Right cardiac atrium (tissue), 5 donors: ENCODE data around the gene MTA2. TPM values are rescaled to one million over a fixed set of nuclear protein-coding genes. Genes with fewer than 3 reads are reported as not detected.
"Not testable (repeated sequence)": the region's sequence is repeated elsewhere in the genome, so short reads cannot be mapped to it uniquely, and the experiment has no call there.

Experiments
- ATAC-seq, 2 donors: fragments of 200-7000 bp; cut with Tn5 transposase; one replicate each; pipeline versions ENCODE4 v1.8.0 to v1.9.1; 2020; ENCODE audit warnings: moderate library complexity in 2 of 2, mild to moderate bottlenecking in 1 of 2
- DNase-seq, 3 donors: peaks; one replicate each; pipeline ENCODE4 v3.0.0-alpha.2; 2020
- H3K27ac ChIP-seq: one replicate; pipeline ENCODE4 v1.5.1; 2013; ENCODE audit warnings: mild to moderate bottlenecking, low read length, control low read depth, moderate library complexity
- H3K27me3 ChIP-seq: one replicate; pipeline ENCODE4 v1.6.1; 2013; ENCODE audit not compliant: control insufficient read depth, insufficient read depth
- H3K4me1 ChIP-seq: one replicate; pipeline ENCODE4 v1.6.1; 2013; ENCODE audit warnings: low read length; ENCODE audit not compliant: control insufficient read depth, insufficient read depth
- H3K4me3 ChIP-seq: one replicate; pipeline ENCODE4 v1.5.1; 2013; ENCODE audit warnings: low read length, control low read depth
- H3K9me3 ChIP-seq: one replicate; pipeline ENCODE4 v1.6.1; 2013; ENCODE audit warnings: low read length; ENCODE audit not compliant: control insufficient read depth
- WGBS: extraction: QIAGEN DNeasy Blood & Tissue Kit; methylation state at CpG from one replicate; pipeline ENCODE4 v1.1.7; 2013; 5-methylcytosine and 5-hydroxymethylcytosine counted together
- intact Hi-C, 4 donors: fragments of 100-400 bp; cut with DNase I; formaldehyde crosslinking; loops; one replicate each; pipeline versions ENCODE4 v1.11.0 to v1.14.0; 2022 to 2023
- polyA plus RNA-seq: library from polyadenylated mRNA; stranded (reverse); fragments of 200-250 nt; gene quantifications from one replicate; pipeline ENCODE4 v1.2.3, GENCODE V29; 2013
- total RNA-seq, 4 donors: library from RNA; stranded (reverse); fragmentation: NEBNext Ultra II Directional; extraction: Animal tissue kit (Norgen Biotek cat#: 25700); gene quantifications; one replicate each; pipeline ENCODE4 v1.2.1, GENCODE V29; 2021
- donor health status: healthy with polysubstance abuse.
- donor health status: DM: no; HTN: yes; CAD: no.
- donor health status: DM: no; HTN: no; CAD: no.
- donor health status: DM: no; HTN: yes; CAD: no; lungs with severe emphysema.
- donor health status: DM: yes; HTN: yes; CAD: no.

The MTA2 gene
- total and polyA plus RNA-seq, 5 donors, result 24.1 to 47.6 (median 38.0) TPM

GRCh38 chr11:62575156-62575555, 26.5 kb downstream of the MTA2 start:
- DNase-seq (peak in 1 of 3 donors; percentile 76), ATAC-seq (no peak)
- Histone ChIP-seq H3K4me3 (no peak overlapping the region), H3K27ac (peak overlapping the region; percentile 41), H3K27me3 (no peaks in the 10 kb centered on the region), H3K9me3 (no peaks in the 10 kb centered on the region), H3K4me1 (peaks cover 2% of the 10 kb centered on the region)
- 42% methylated on average over 17 of the region's 17 CpGs for WGBS
- intact Hi-C loops, result no loop called here

- H3K4me1 ChIP-seq, result peaks cover 2% of the 10 kb centered on the region
- peak; percentile 14 to 28 for ATAC-seq
- H3K27me3 ChIP-seq, result no peaks in the 10 kb centered on the region
- WGBS, result 1% methylated on average over 33 of the region's 33 CpGs
- DNase-seq, result peak; percentile 59 to 78 (median 76)
- peak overlapping the region; percentile 50 for H3K4me3 ChIP-seq
- H3K9me3 ChIP-seq, result no peaks in the 10 kb centered on the region
- peak overlapping the region; percentile 71 for H3K27ac ChIP-seq
- intact Hi-C loops, result no loop called here
These were observed 27.1 kb downstream of the MTA2 start for GRCh38 chr11:62574363-62575071.

- Histone ChIP-seq H3K9me3 (no peaks in the 10 kb centered on the region), H3K27me3 (no peaks in the 10 kb centered on the region), H3K4me1 (peaks cover 2% of the 10 kb centered on the region), H3K4me3 (peak within 1 kb of the TSS; percentile 86), H3K27ac (peak within 1 kb of the TSS; percentile 75)
- under 1% methylated on average over 46 of the region's 46 CpGs for WGBS
- ATAC-seq (peak; percentile 93 to 97), DNase-seq (peak; percentile 98 to 99 (median 99))
- intact Hi-C loops, result no loop called here
These were observed 27.9 kb downstream of the MTA2 start, which contains the start of gene EEF1G for GRCh38 chr11:62573592-62574362. TSS of gene EEF1G (minus strand) at chr11:62573891. CDS start at chr11:62573842, 49 bp downstream.

GRCh38 chr11:62573006-62573591, 28.6 kb downstream of the MTA2 start:
- no peaks in the 10 kb centered on the region for H3K27me3 ChIP-seq
- intact Hi-C loops, result no loop called here
- peaks cover 2% of the 10 kb centered on the region for H3K4me1 ChIP-seq
- no peak for ATAC-seq
- WGBS, result under 1% methylated on average over 33 of the region's 33 CpGs
- H3K4me3 ChIP-seq, result peak overlapping the region; percentile 86
- peak overlapping the region; percentile 75 for H3K27ac ChIP-seq
- no peak for DNase-seq
- H3K9me3 ChIP-seq, result no peaks in the 10 kb centered on the region

GRCh38 chr11:62572431-62572830, 29.2 kb downstream of the MTA2 start:
- peak overlapping the region; percentile 86 for H3K4me3 ChIP-seq
- H3K27me3 ChIP-seq, result no peaks in the 10 kb centered on the region
- 70% methylated on average over 12 of the region's 12 CpGs for WGBS
- H3K4me1 ChIP-seq, result peaks cover 2% of the 10 kb centered on the region
- intact Hi-C loops, result no loop called here
- DNase-seq, result no peak
- H3K27ac ChIP-seq, result no peak overlapping the region
- no peaks in the 10 kb centered on the region for H3K9me3 ChIP-seq
- ATAC-seq, result no peak

GRCh38 chr11:62571493-62571892, 30.2 kb downstream of the MTA2 start:
- DNase-seq, H3K4me3 ChIP-seq, H3K4me1 ChIP-seq, ATAC-seq, intact Hi-C loops, H3K27me3 ChIP-seq, H3K9me3 ChIP-seq, H3K27ac ChIP-seq: not testable (repeated sequence)
- WGBS, result 86% methylated on average over 5 of the region's 5 CpGs

- ATAC-seq, DNase-seq, H3K4me3 ChIP-seq, H3K27me3 ChIP-seq, H3K27ac ChIP-seq, intact Hi-C loops, H3K9me3 ChIP-seq, H3K4me1 ChIP-seq: not testable (repeated sequence)
- 94% methylated on average over 5 of the region's 5 CpGs for WGBS
These were observed 30.8 kb downstream of the MTA2 start for GRCh38 chr11:62570903-62571302.

DNA sequence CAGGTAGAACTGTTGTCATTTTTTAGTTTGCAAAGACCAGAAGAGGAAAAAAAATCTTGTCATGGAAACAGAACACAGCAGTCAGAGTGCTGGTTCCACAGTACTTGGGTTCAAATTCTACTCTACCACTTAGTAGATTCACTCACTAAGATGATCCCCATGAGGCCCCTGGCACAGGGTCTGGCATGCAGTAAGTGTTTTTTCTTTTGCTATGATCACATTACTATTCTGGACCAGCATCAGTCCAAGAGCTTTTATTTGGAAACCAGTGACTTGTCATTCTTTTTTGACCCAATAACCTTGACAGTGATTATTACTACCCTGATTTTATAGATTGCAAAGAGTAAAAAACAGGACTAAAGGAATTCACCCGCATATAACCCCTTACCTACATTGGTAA, 32.1 kb downstream of the MTA2 start:
- 78% methylated on average over 1 of the region's 1 CpG for WGBS
- Histone ChIP-seq H3K4me3 (no peak overlapping the region), H3K4me1 (no peaks in the 10 kb centered on the region), H3K27me3 (no peaks in the 10 kb centered on the region), H3K9me3 (no peaks in the 10 kb centered on the region), H3K27ac (no peak overlapping the region)
- DNase-seq (no peak), ATAC-seq (no peak)
- intact Hi-C loops, result loop anchor here in 1 of 4 donors (10.0 kb wide), 1 partner anchor 75 kb away; no protein-coding TSS in a partner anchor

DNA sequence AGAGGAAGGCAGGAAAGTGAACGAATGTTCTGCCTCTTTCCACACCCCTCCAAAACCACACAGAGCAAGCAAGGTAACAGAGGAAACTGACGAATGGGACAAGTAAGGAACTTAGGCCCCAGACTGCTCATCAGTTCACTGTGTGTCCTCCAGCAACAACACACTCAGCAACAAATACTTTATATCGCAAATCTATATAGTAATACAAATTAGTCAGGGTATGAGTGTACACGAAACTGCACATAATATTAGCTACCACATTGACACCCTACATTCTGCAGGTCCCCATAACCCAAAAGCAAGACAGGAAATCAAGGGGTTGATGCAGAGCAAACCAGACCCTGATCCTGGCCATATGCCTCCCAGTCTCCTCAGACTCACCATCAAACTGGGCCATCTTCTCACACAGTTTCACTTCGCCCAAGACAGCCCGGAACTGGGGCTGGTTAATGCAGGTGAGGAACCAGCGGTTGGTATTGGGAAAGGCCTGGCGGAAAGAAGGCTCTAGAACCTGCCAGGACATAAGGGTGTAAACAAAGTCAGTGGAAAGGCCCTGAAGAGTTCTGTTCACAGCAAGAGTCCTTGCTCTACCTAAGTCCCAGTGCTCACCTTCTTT, 34.5 kb downstream of the MTA2 start:
- no peaks in the 10 kb centered on the region for H3K4me1 ChIP-seq
- 82% methylated on average over 8 of the region's 8 CpGs for WGBS
- H3K9me3 ChIP-seq, result no peaks in the 10 kb centered on the region
- H3K27ac ChIP-seq, result no peak overlapping the region
- intact Hi-C loops, result loop anchor here in 1 of 4 donors (10.0 kb wide), 1 partner anchor 72 kb away; no protein-coding TSS in a partner anchor
- DNase-seq (no peak), ATAC-seq (no peak)
- H3K4me3 ChIP-seq, result no peak overlapping the region
- H3K27me3 ChIP-seq, result no peaks in the 10 kb centered on the region

DNA sequence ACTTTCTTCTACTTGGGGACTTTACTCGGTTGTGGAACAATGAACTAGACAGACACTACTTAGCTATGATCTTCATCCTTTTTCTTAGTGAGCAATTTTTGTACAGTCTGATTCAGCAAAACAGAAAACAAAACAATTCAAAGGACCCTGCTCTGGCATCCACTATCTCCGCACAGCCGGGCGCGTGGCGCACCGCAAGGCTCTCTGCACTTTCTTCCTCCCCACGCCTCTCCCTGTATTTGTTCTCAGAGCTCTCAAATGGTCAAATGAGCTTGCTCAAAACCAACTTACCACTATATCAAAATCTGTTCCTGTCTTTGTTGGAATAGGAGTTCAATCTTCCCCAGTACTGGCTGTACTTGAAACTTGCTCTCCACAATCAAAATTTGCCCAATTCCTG, 35.4 kb downstream of the MTA2 start:
- H3K9me3 ChIP-seq, result no peaks in the 10 kb centered on the region
- intact Hi-C loops, result loop anchor here in 1 of 4 donors (10.0 kb wide), 1 partner anchor 71 kb away; no protein-coding TSS in a partner anchor
- WGBS, result 89% methylated on average over 8 of the region's 8 CpGs
- H3K4me3 ChIP-seq, result no peak overlapping the region
- DNase-seq, result no peak
- ATAC-seq, result no peak
- H3K4me1 ChIP-seq, result no peaks in the 10 kb centered on the region
- no peaks in the 10 kb centered on the region for H3K27me3 ChIP-seq
- H3K27ac ChIP-seq, result no peak overlapping the region
